ENCODE measurements around the gene RABGAP1L.

Gene RABGAP1L

GRCh38 chr1:174922121-174922520 is 762.8 kb downstream of the RABGAP1L start:
- Histone ChIP-seq H3K36me3 (ENCODE audit: insufficient read depth, low read length) (no peaks in the 10 kb centered on the region), H3K79me2 (ENCODE audit: insufficient read depth, low read length) (no peaks in the 10 kb centered on the region), H4K20me1 (ENCODE audit: insufficient read depth, low read length, poor library complexity, severe bottlenecking) (no peaks in the 10 kb centered on the region), H3K9me2 (replicated peaks; ENCODE audit: low read depth, low read length) (no peaks in the 10 kb centered on the region), H3K4me1 (ENCODE audit: insufficient read depth, low read length, poor library complexity, severe bottlenecking) (no peaks in the 10 kb centered on the region), H3K9ac (ENCODE audit: low read depth, low read length, poor library complexity, severe bottlenecking) (no peak overlapping the region), H3F3A (ENCODE audit: low read depth) (no peaks in the 10 kb centered on the region), H3K4me3 (ENCODE audit: low read length, poor library complexity, severe bottlenecking) (no peak overlapping the region), H3K27me3 (ENCODE audit: insufficient read depth, low read length, poor library complexity, severe bottlenecking) (no peaks in the 10 kb centered on the region), H2AFZ (ENCODE audit: low read length) (no peak overlapping the region), H3K9me3 (ENCODE audit: insufficient read depth, low read depth, low read length) (peaks cover 4% of the 10 kb centered on the region; the same call in 1 of the 2 replicates), H3K4me2 (ENCODE audit: low read depth, low read length, poor library complexity, severe bottlenecking) (no peak overlapping the region)
- no peak for TF ChIP-seq CTCF (conservative IDR thresholded peaks at IDR 0.05; ENCODE audit: low read length)
- TF ChIP-seq EZH2phosphoT487 (IDR thresholded peaks at IDR 0.05; ENCODE audit: borderline replicate concordance) = no peak

GRCh38 chr1:174923820-174924219 is 764.5 kb downstream of the RABGAP1L start:
- H4K20me1 ChIP-seq (ENCODE audit: insufficient read depth, low read length, poor library complexity, severe bottlenecking) = no peaks in the 10 kb centered on the region
- no peaks in the 10 kb centered on the region for H3K36me3 ChIP-seq (ENCODE audit: insufficient read depth, low read length)
- no peak overlapping the region for H3K9ac ChIP-seq (ENCODE audit: low read depth, low read length, poor library complexity, severe bottlenecking)
- no peak overlapping the region for H3K4me2 ChIP-seq (ENCODE audit: low read depth, low read length, poor library complexity, severe bottlenecking)
- no peaks in the 10 kb centered on the region for H3K4me1 ChIP-seq (ENCODE audit: insufficient read depth, low read length, poor library complexity, severe bottlenecking)
- H2AFZ ChIP-seq (ENCODE audit: low read length) = no peak overlapping the region
- H3K79me2 ChIP-seq (ENCODE audit: insufficient read depth, low read length) = no peaks in the 10 kb centered on the region
- TF ChIP-seq CTCF (conservative IDR thresholded peaks at IDR 0.05; ENCODE audit: low read length) (no peak), EZH2phosphoT487 (IDR thresholded peaks at IDR 0.05; ENCODE audit: borderline replicate concordance) (no peak)
- H3K27me3 ChIP-seq (ENCODE audit: insufficient read depth, low read length, poor library complexity, severe bottlenecking) = no peaks in the 10 kb centered on the region
- no peak overlapping the region for H3K4me3 ChIP-seq (ENCODE audit: low read length, poor library complexity, severe bottlenecking)
- H3K9me3 ChIP-seq (ENCODE audit: insufficient read depth, low read depth, low read length) = peaks cover 4% of the 10 kb centered on the region; the same call in 1 of the 2 replicates
- no peaks in the 10 kb centered on the region for H3K9me2 ChIP-seq (replicated peaks; ENCODE audit: low read depth, low read length)
- H3F3A ChIP-seq (ENCODE audit: low read depth) = no peaks in the 10 kb centered on the region

- H3K9ac ChIP-seq (ENCODE audit: low read depth, low read length, poor library complexity, severe bottlenecking) = no peak overlapping the region
- H3K4me3 ChIP-seq (ENCODE audit: low read length, poor library complexity, severe bottlenecking) = no peak overlapping the region
- H4K20me1 ChIP-seq (ENCODE audit: insufficient read depth, low read length, poor library complexity, severe bottlenecking) = no peaks in the 10 kb centered on the region
- H3K79me2 ChIP-seq (ENCODE audit: insufficient read depth, low read length) = no peaks in the 10 kb centered on the region
- H3K4me1 ChIP-seq (ENCODE audit: insufficient read depth, low read length, poor library complexity, severe bottlenecking) = no peaks in the 10 kb centered on the region
- H2AFZ ChIP-seq (ENCODE audit: low read length) = no peak overlapping the region
- no peaks in the 10 kb centered on the region for H3K27me3 ChIP-seq (ENCODE audit: insufficient read depth, low read length, poor library complexity, severe bottlenecking)
- no peaks in the 10 kb centered on the region for H3K36me3 ChIP-seq (ENCODE audit: insufficient read depth, low read length)
- H3K4me2 ChIP-seq (ENCODE audit: low read depth, low read length, poor library complexity, severe bottlenecking) = no peak overlapping the region
- H3F3A ChIP-seq (ENCODE audit: low read depth) = no peaks in the 10 kb centered on the region
- no peaks in the 10 kb centered on the region for H3K9me2 ChIP-seq (replicated peaks; ENCODE audit: low read depth, low read length)
- no peaks in the 10 kb centered on the region for H3K9me3 ChIP-seq (ENCODE audit: insufficient read depth, low read depth, low read length)
- TF ChIP-seq EZH2phosphoT487 (IDR thresholded peaks at IDR 0.05; ENCODE audit: borderline replicate concordance) (no peak), CTCF (conservative IDR thresholded peaks at IDR 0.05; ENCODE audit: low read length) (no peak)
These were observed 769.2 kb downstream of the RABGAP1L start for GRCh38 chr1:174928541-174928940.
